HepG2 (cell line): Measurements from ENCODE around the gene GNG12. TPM values are rescaled to one million over a fixed set of nuclear protein-coding genes. Genes with fewer than 3 reads are reported as not detected.

Experiments used
- CREM ChIP-seq, 2 experiments: sonication (generic) in 1 of 2; formaldehyde crosslinking in 1 of 2; IDR thresholded peaks; 2 replicates each; pipeline versions ENCODE4 v1.4.0 to v1.6.1; 2016 to 2020; ENCODE audit warnings: antibody characterized with exemption in 1 of 2, mild to moderate bottlenecking in 1 of 2, missing genetic modification reagents in 1 of 2
- FOSL2 ChIP-seq: sonication (generic); formaldehyde crosslinking; IDR thresholded peaks from 2 replicates; pipeline ENCODE4 v1.4.0; 2020; ENCODE audit warnings: missing genetic modification reagents
- HNF1B ChIP-seq: sonication (generic); formaldehyde crosslinking; IDR thresholded peaks from 2 replicates; pipeline ENCODE4 v1.5.1; 2020; ENCODE audit warnings: mild to moderate bottlenecking, moderate library complexity, missing genetic modification reagents
- MAFF ChIP-seq: IDR thresholded peaks from 2 replicates; pipeline ENCODE4 v1.6.1; 2011; ENCODE audit warnings: low read depth, low read length, improper control_type of control experiment
- PHF8 ChIP-seq: sonication (generic); formaldehyde crosslinking; IDR thresholded peaks from 2 replicates; pipeline ENCODE4 v1.5.0; 2020; ENCODE audit warnings: missing genetic modification reagents
- SAP130 ChIP-seq: IDR thresholded peaks from 2 replicates; pipeline ENCODE4 v1.6.1; 2016; ENCODE audit warnings: low read depth
- SMC3 ChIP-seq: IDR thresholded peaks from 2 replicates; pipeline ENCODE4 v1.6.1; 2011; ENCODE audit warnings: low read length, improper control_type of control experiment
- WIZ ChIP-seq: sonication (generic); formaldehyde crosslinking; IDR thresholded peaks from 2 replicates; pipeline ENCODE4 v1.5.1; 2020; ENCODE audit warnings: mild to moderate bottlenecking, missing genetic modification reagents
- YEATS4 ChIP-seq: sonication (generic); formaldehyde crosslinking; IDR thresholded peaks from 2 replicates; pipeline ENCODE4 v1.4.0; 2020; ENCODE audit warnings: missing genetic modification reagents, borderline replicate concordance
- ZFP36 ChIP-seq: fragments of 150-350 bp; IDR thresholded peaks from 2 replicates; pipeline ENCODE4 v1.6.1; 2018; ENCODE audit warnings: borderline replicate concordance, low read length, low read depth; ENCODE audit not compliant: partially characterized antibody
- ZNF10 ChIP-seq: sonication (generic); formaldehyde crosslinking; IDR thresholded peaks from 2 replicates; pipeline ENCODE4 v1.4.0; 2020; ENCODE audit warnings: mild to moderate bottlenecking, low read depth, missing genetic modification reagents, borderline replicate concordance
- ZNF251 ChIP-seq: sonication (generic); formaldehyde crosslinking; IDR thresholded peaks from 2 replicates; pipeline ENCODE4 v1.9.0; 2021; ENCODE audit warnings: mild to moderate bottlenecking, missing genetic modification reagents
- ZSCAN9 ChIP-seq: IDR thresholded peaks from 2 replicates; pipeline ENCODE4 v1.6.1; 2016; ENCODE audit warnings: borderline replicate concordance
- polyA plus RNA-seq, 8 experiments: library from polyadenylated mRNA; depleted of rRNA in 3 of 8; stranded (reverse) in 7 of 8; unstranded in 1 of 8; fragments of >200 nt; fragmentation: Illumina TruSeq in 4 of 8; extraction: Trizol in 4 of 8; gene quantifications; 2 replicates each; pipeline versions ENCODE4 v1.2.1 to v1.2.3, GENCODE V29; 2011 to 2016; ENCODE audit warnings: low read depth in 4 of 8, missing spikeins in 1 of 8, mixed read lengths in 1 of 8; ENCODE audit not compliant: insufficient read depth in 1 of 8
- total RNA-seq, 5 experiments: library from RNA; depleted of rRNA; stranded (reverse); fragments of >200 nt; fragmentation: Illumina TruSeq; extraction: Trizol; gene quantifications; 2 replicates each; pipeline ENCODE4 v1.2.3, GENCODE V29; 2016; ENCODE audit warnings: low read depth in 1 of 5
- TF ChIP-seq, protein P1 (sequence below): sonication (generic); formaldehyde crosslinking; IDR thresholded peaks from 2 replicates; pipeline ENCODE4 v1.4.0; 2020; ENCODE audit warnings: mild to moderate bottlenecking, missing genetic modification reagents
- TF ChIP-seq, protein P2 (sequence below): sonication (generic); formaldehyde crosslinking; IDR thresholded peaks from 2 replicates; pipeline ENCODE4 v1.4.0; 2020; ENCODE audit warnings: missing genetic modification reagents, borderline replicate concordance
- TF ChIP-seq, protein P3 (sequence below): IDR thresholded peaks from 2 replicates; pipeline ENCODE4 v1.6.1; 2016; ENCODE audit warnings: mild to moderate bottlenecking, missing biosample characterization, missing genetic modification reagents

Gene GNG12
- total and polyA plus RNA-seq, 2 of the 13 experiments (the other 11 are each of a cell fraction or from before 2014, with no cell fraction given), result 0.11 TPM

DNA sequence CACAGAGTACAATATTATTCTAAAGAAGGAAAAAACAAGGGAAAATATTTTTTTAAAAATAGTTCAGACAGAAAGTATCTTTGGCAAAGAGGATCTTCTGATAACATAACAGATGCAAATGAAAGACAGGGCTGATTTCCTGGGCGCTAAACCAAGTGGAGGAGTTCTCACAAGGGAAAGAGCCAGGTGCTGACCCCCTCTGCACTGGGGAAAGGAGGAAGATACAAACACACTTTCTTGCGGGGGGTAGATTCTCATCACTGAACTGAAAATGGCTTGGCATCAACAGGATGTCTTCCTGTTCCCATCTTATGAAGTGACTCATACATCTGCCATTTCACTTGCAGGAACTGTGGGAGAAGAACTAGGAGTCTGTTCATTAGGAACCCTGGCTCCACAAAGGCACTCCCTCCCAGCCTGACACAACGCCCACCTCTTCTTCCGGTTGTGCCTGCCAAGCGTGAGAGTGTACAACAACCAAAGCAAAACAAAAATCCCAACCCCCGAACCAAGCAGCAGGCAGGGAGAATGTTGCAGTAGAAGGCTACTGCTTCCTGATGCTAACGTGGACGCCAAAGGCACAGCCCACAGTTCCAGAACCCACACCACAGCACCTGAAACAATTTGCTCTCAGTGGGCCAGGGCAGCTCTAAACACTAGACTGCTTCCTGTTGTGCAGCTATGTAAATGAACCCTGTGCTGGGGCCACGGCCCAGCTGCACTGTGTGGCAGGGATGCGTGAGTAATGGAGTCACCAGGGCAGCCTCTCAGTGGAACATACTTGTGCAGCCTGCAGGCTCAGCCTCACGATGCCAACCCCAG lies 97.2 kb downstream of the GNG12 start (continued):
- TF ChIP-seq, protein P1, sequence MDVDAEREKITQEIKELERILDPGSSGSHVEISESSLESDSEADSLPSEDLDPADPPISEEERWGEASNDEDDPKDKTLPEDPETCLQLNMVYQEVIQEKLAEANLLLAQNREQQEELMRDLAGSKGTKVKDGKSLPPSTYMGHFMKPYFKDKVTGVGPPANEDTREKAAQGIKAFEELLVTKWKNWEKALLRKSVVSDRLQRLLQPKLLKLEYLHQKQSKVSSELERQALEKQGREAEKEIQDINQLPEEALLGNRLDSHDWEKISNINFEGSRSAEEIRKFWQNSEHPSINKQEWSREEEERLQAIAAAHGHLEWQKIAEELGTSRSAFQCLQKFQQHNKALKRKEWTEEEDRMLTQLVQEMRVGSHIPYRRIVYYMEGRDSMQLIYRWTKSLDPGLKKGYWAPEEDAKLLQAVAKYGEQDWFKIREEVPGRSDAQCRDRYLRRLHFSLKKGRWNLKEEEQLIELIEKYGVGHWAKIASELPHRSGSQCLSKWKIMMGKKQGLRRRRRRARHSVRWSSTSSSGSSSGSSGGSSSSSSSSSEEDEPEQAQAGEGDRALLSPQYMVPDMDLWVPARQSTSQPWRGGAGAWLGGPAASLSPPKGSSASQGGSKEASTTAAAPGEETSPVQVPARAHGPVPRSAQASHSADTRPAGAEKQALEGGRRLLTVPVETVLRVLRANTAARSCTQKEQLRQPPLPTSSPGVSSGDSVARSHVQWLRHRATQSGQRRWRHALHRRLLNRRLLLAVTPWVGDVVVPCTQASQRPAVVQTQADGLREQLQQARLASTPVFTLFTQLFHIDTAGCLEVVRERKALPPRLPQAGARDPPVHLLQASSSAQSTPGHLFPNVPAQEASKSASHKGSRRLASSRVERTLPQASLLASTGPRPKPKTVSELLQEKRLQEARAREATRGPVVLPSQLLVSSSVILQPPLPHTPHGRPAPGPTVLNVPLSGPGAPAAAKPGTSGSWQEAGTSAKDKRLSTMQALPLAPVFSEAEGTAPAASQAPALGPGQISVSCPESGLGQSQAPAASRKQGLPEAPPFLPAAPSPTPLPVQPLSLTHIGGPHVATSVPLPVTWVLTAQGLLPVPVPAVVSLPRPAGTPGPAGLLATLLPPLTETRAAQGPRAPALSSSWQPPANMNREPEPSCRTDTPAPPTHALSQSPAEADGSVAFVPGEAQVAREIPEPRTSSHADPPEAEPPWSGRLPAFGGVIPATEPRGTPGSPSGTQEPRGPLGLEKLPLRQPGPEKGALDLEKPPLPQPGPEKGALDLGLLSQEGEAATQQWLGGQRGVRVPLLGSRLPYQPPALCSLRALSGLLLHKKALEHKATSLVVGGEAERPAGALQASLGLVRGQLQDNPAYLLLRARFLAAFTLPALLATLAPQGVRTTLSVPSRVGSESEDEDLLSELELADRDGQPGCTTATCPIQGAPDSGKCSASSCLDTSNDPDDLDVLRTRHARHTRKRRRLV (CRISPR knock-in tag), result no peak
- TF ChIP-seq PHF8 (CRISPR knock-in tag) (peak; percentile 47), SAP130 (CRISPR knock-in tag) (peak; percentile 63), WIZ (CRISPR knock-in tag) (peak; percentile 35; the same call in 1 of the 2 replicates), ZNF10 (no peak), MAFF (no peak), HNF1B (CRISPR knock-in tag) (no peak), ZNF251 (CRISPR knock-in tag) (no peak), CREM (IDR thresholded peaks at IDR 0.05) (no peak), CREM (CRISPR knock-in tag; IDR thresholded peaks at IDR 0.05) (no peak), ZSCAN9 (CRISPR knock-in tag) (peak; percentile 16; the same call in 1 of the 2 replicates), FOSL2 (CRISPR knock-in tag) (peak; percentile 43), SMC3 (no peak), ZFP36 (no peak), YEATS4 (CRISPR knock-in tag) (0 out of 2 replicates have a peak, but pooled peaks have one; percentile 26)
- TF ChIP-seq, protein P2, sequence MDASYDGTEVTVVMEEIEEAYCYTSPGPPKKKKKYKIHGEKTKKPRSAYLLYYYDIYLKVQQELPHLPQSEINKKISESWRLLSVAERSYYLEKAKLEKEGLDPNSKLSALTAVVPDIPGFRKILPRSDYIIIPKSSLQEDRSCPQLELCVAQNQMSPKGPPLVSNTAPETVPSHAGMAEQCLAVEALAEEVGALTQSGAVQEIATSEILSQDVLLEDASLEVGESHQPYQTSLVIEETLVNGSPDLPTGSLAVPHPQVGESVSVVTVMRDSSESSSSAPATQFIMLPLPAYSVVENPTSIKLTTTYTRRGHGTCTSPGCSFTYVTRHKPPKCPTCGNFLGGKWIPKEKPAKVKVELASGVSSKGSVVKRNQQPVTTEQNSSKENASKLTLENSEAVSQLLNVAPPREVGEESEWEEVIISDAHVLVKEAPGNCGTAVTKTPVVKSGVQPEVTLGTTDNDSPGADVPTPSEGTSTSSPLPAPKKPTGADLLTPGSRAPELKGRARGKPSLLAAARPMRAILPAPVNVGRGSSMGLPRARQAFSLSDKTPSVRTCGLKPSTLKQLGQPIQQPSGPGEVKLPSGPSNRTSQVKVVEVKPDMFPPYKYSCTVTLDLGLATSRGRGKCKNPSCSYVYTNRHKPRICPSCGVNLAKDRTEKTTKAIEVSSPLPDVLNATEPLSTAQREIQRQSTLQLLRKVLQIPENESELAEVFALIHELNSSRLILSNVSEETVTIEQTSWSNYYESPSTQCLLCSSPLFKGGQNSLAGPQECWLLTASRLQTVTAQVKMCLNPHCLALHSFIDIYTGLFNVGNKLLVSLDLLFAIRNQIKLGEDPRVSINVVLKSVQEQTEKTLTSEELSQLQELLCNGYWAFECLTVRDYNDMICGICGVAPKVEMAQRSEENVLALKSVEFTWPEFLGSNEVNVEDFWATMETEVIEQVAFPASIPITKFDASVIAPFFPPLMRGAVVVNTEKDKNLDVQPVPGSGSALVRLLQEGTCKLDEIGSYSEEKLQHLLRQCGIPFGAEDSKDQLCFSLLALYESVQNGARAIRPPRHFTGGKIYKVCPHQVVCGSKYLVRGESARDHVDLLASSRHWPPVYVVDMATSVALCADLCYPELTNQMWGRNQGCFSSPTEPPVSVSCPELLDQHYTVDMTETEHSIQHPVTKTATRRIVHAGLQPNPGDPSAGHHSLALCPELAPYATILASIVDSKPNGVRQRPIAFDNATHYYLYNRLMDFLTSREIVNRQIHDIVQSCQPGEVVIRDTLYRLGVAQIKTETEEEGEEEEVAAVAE, result no peak
- TF ChIP-seq, protein P3, sequence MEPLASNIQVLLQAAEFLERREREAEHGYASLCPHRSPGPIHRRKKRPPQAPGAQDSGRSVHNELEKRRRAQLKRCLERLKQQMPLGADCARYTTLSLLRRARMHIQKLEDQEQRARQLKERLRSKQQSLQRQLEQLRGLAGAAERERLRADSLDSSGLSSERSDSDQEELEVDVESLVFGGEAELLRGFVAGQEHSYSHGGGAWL (CRISPR knock-in tag), result 0 out of 2 replicates have a peak, but pooled peaks have one; percentile 37
